H1 (cell line): ENCODE results near the gene AKR1C3. TPM values are rescaled to one million over a fixed set of nuclear protein-coding genes. Genes with fewer than 3 reads are reported as not detected.

Experiments used
- polyA plus RNA-seq, 7 experiments: library from polyadenylated mRNA; depleted of rRNA in 3 of 7; stranded (reverse) in 5 of 7; unstranded in 2 of 7; fragments of >200 nt in 5 of 7; fragments of 200-250 nt in 2 of 7; gene quantifications; 1 replicate in 5 of 7; 2 replicates in 1 of 7; 4 replicates in 1 of 7; pipeline versions ENCODE4 v1.2.1 to v1.2.3, GENCODE V29; 2011 to 2013; ENCODE audit warnings: missing spikeins in 2 of 7, mixed read lengths in 2 of 7
- small RNA-seq: library from polyadenylated mRNA; stranded (forward); fragments of <200 nt; extraction: miRNeasy Mini kit (QIAGEN cat#:217004); gene quantifications from one replicate; pipeline ENCODE3, GENCODE V24; 2013; ENCODE audit not compliant: insufficient read depth
- total RNA-seq: library from RNA; stranded (reverse); fragmentation: NEBNext Ultra II Directional; extraction: Animal tissue kit (Norgen Biotek cat#: 25700); gene quantifications from 2 replicates; pipeline ENCODE4 v1.2.1, GENCODE V29; 2021

Gene AKR1C3
- total and polyA plus RNA-seq, 2 of the 8 experiments (the other 6 are each of a cell fraction or from before 2014, with no cell fraction given): 4.6 to 6.9 TPM

Small RNA genes within 50 kb of the gene (small RNA-seq; reads per million reads assigned to genes)
- not detected for gene RF00096

Other genes starting within 250 kb of the AKR1C3 start
- 1.4 and 2.3 TPM in 2 replicates for gene AKR1C1, start 131.0 kb upstream of the AKR1C3 start, total RNA-seq
- gene AKR1C1, start 131.0 kb upstream of the AKR1C3 start, polyA plus RNA-seq (2011; rRNA removed): 2.1 and 3.1 TPM in 2 replicates
- 1.0 and 1.2 TPM in 2 replicates for gene AKR1C2, start 90.6 kb upstream of the AKR1C3 start, total RNA-seq
- 0.50 and 0.77 TPM in 2 replicates for gene AKR1C2, start 90.6 kb upstream of the AKR1C3 start, polyA plus RNA-seq (2011; rRNA removed)
- gene AKR1C8, start 90.7 kb downstream of the AKR1C3 start, total RNA-seq: not detected in 2 replicates
- not detected in 2 replicates for gene AKR1C8, start 90.7 kb downstream of the AKR1C3 start, polyA plus RNA-seq (2011; rRNA removed)
- gene AKR1C4, start 102.4 kb downstream of the AKR1C3 start, total RNA-seq: not detected in 2 replicates
- not detected in 2 replicates for gene AKR1C4, start 102.4 kb downstream of the AKR1C3 start, polyA plus RNA-seq (2011; rRNA removed)